ENCODE data around the gene EFNA5. TPM values are rescaled to one million over a fixed set of nuclear protein-coding genes. Genes with fewer than 3 reads are reported as not detected.

The EFNA5 gene
- total RNA-seq, 1 experiment from 2014 or later: 12.0 TPM

DNA sequence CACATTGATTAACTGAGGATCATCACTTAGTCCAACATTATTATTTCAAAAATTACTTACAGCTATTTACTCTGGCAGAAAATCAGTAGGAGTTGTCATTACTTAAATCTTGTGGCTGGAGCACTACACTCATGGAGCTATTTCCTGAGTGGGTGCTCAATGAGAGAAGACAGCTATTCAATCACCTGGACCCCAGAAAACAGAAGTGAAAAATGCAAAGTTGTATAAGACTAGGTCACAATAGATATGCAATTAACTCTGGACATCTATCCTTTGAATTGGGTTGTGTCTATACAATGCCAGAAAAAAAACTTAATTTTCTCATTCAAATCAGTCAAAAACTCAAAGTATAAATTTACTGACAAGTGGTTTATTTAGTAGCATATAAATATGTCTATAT, 340.9 kb downstream of the EFNA5 start:
- DNase-seq (ENCODE audit: low read depth): no peak
- in situ Hi-C loops (cut with HindIII; ENCODE audit: low pct_unique_long_range_greater_than_20kb, low sequenced_read_pairs): no loop called here
